ENCODE measurements around the gene XRCC6. TPM values are rescaled to one million over a fixed set of nuclear protein-coding genes. Genes with fewer than 3 reads are reported as not detected.

XRCC6 gene
- total and polyA plus RNA-seq, 2 of the 4 experiments (the other 2 are of a cell fraction) = 202 to 401 TPM

GRCh38 chr22:41709341-41709740 lies 88.2 kb downstream of the XRCC6 start:
- no TSS peak for BruUV-seq (replicated peaks)
- intact Hi-C loops (cut with micrococcal nuclease) (no loop called here), in situ Hi-C loops (cut with MboI; ENCODE audit: low sequenced_read_pairs) (no loop called here), dilution Hi-C loops (cut with HindIII; ENCODE audit: low sequenced_read_pairs, unreplicated experiment) (no loop called here)
- H2BK15ac ChIP-seq (ENCODE audit: low read depth, low read length) = no peak overlapping the region
- no peak overlapping the region for H3K56ac ChIP-seq (ENCODE audit: extremely low read depth, insufficient read depth, low read length)
- H3K79me1 ChIP-seq (ENCODE audit: low read depth in 1 of 2, low read length in 2 of 2) = no peaks in the 10 kb centered on the region
- H4K20me1 ChIP-seq (ENCODE audit: insufficient read depth, low read length) = no peaks in the 10 kb centered on the region
- H4K5ac ChIP-seq (ENCODE audit: low read depth, low read length) = no peak overlapping the region
- H2AK5ac ChIP-seq (ENCODE audit: low read depth, low read length) = no peak overlapping the region
- peaks cover 20% of the 10 kb centered on the region for H3K27me3 ChIP-seq (ENCODE audit: control insufficient read depth, insufficient read depth, low read length)
- no peak overlapping the region for H2AFZ ChIP-seq (replicated peaks; ENCODE audit: low read length, poor library complexity)
- H3K4me1 ChIP-seq (ENCODE audit: control insufficient read depth, insufficient read depth, low read length) = no peaks in the 10 kb centered on the region
- no peaks in the 10 kb centered on the region for H3K9me1 ChIP-seq (ENCODE audit: insufficient read depth, low read length)
- H3K4me3 ChIP-seq (ENCODE audit: insufficient read depth, low read depth, low read length) = no peak overlapping the region
- no peak overlapping the region for H3K4ac ChIP-seq (ENCODE audit: low read depth, low read length)
- no peak for TF ChIP-seq NFE2L2 (IDR thresholded peaks at IDR 0.05; ENCODE audit: low read depth, low read length)
- no peak for TF ChIP-seq SMC3 (IDR thresholded peaks at IDR 0.05; ENCODE audit: low read depth, low read length)
- no peak for TF ChIP-seq POLR2A (IDR thresholded peaks at IDR 0.05; ENCODE audit: low read depth, low read length)
- no peak for TF ChIP-seq MAFK (IDR thresholded peaks at IDR 0.05; ENCODE audit: low read depth, low read length)
- no peak for TF ChIP-seq ELK1 (IDR thresholded peaks at IDR 0.05; ENCODE audit: borderline replicate concordance, low read depth, low read length)
- TF ChIP-seq MXI1 (IDR thresholded peaks at IDR 0.05; ENCODE audit: borderline replicate concordance, low read depth, low read length) = no peak
- TF ChIP-seq CEBPB (IDR thresholded peaks at IDR 0.05; ENCODE audit: low read depth, low read length) = no peak
- TF ChIP-seq USF2 (IDR thresholded peaks at IDR 0.05; ENCODE audit: low read depth, low read length) = no peak
- no peak for TF ChIP-seq RFX5 (IDR thresholded peaks at IDR 0.05; ENCODE audit: low read depth, low read length)
- no peak for TF ChIP-seq FOS (IDR thresholded peaks at IDR 0.05; ENCODE audit: low read depth, low read length)
- no peak for TF ChIP-seq CTCF (conservative IDR thresholded peaks at IDR 0.05; ENCODE audit: low read depth, low read length)
- no peak for TF ChIP-seq RCOR1 (IDR thresholded peaks at IDR 0.05; ENCODE audit: insufficient replicate concordance, low read length)
- TF ChIP-seq RAD21 (IDR thresholded peaks at IDR 0.05; ENCODE audit: low read length) = no peak
- no peak for TF ChIP-seq BHLHE40 (IDR thresholded peaks at IDR 0.05; ENCODE audit: low read depth, low read length)
- no peak for TF ChIP-seq MAZ (IDR thresholded peaks at IDR 0.05; ENCODE audit: borderline replicate concordance, low read depth, low read length)
- no peak for TF ChIP-seq CHD1 (IDR thresholded peaks at IDR 0.05; ENCODE audit: low read depth, low read length)
- H3K4me2 ChIP-seq (ENCODE audit: low read depth, low read length) = no peak overlapping the region
- no peak for DNase-seq
- no peak overlapping the region for H4K91ac ChIP-seq (ENCODE audit: insufficient read depth, low read depth, low read length)
- H2BK20ac ChIP-seq (ENCODE audit: low read depth, low read length) = no peak overlapping the region
- no peaks in the 10 kb centered on the region for H3K36me3 ChIP-seq (ENCODE audit: control insufficient read depth, insufficient read depth, low read length)
- H2BK120ac ChIP-seq (ENCODE audit: low read depth, low read length) = no peak overlapping the region
- ChIA-PET CTCF (no interaction called here), POLR2A (ENCODE audit: unreplicated experiment) (no interaction called here)
- no peak overlapping the region for H3K9ac ChIP-seq (ENCODE audit: low read depth, low read length)
- no peaks in the 10 kb centered on the region for H3K9me3 ChIP-seq (ENCODE audit: control insufficient read depth, insufficient read depth, low read length)
- H2BK5ac ChIP-seq (ENCODE audit: low read depth, low read length, poor library complexity, severe bottlenecking) = no peak overlapping the region
- WGBS, 2 experiments (ENCODE audit: extremely low coverage in 2 of 2, insufficient read length in 1 of 2) = 80% methylated on average over 3 of the region's 10 CpGs; no CpG with 5 or more reads in 1 of the 2 experiments
- H4K8ac ChIP-seq (ENCODE audit: low read depth in 2 of 2, low read length in 2 of 2) = no peak overlapping the region
- no peak for ATAC-seq (ENCODE audit: low read depth)
- H3K18ac ChIP-seq (ENCODE audit: low read depth, low read length) = no peak overlapping the region
- no peak overlapping the region for H3K27ac ChIP-seq (ENCODE audit: insufficient read depth, low read length)
- no peak overlapping the region for H2AK9ac ChIP-seq (replicated peaks; ENCODE audit: low read depth, low read length, poor library complexity)
- no peak overlapping the region for H3K23ac ChIP-seq (ENCODE audit: low read depth, low read length)
- H3K14ac ChIP-seq (replicated peaks; ENCODE audit: low read depth, low read length) = no peak overlapping the region
